ENCODE measurements around the gene FLNB.

FLNB gene

DNA sequence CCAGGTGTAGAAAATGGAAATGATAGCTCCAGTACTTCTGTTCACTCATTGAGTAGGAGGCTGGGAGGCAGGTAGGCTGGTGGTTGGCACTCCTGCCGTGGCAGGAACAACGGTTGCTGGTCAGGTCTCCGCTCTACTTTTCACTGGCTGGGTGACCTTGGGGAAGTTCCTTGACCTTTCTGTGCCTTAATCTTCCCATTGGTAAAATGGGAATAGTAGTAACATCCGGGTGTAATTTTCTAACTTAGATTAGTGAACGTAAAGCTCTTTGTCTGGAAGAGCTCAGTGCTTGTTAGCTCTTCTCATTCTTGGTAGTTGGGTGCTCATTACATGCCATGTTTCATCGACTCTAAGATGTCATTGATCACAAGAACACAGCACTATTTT lies 45.8 kb upstream of the FLNB start:
- H3K27ac ChIP-seq, result no peak overlapping the region
- TF ChIP-seq, protein P1, sequence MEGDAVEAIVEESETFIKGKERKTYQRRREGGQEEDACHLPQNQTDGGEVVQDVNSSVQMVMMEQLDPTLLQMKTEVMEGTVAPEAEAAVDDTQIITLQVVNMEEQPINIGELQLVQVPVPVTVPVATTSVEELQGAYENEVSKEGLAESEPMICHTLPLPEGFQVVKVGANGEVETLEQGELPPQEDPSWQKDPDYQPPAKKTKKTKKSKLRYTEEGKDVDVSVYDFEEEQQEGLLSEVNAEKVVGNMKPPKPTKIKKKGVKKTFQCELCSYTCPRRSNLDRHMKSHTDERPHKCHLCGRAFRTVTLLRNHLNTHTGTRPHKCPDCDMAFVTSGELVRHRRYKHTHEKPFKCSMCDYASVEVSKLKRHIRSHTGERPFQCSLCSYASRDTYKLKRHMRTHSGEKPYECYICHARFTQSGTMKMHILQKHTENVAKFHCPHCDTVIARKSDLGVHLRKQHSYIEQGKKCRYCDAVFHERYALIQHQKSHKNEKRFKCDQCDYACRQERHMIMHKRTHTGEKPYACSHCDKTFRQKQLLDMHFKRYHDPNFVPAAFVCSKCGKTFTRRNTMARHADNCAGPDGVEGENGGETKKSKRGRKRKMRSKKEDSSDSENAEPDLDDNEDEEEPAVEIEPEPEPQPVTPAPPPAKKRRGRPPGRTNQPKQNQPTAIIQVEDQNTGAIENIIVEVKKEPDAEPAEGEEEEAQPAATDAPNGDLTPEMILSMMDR (conservative IDR thresholded peaks at IDR 0.05), result 0 out of 2 replicates have a peak, but pooled peaks have one; percentile 1

DNA sequence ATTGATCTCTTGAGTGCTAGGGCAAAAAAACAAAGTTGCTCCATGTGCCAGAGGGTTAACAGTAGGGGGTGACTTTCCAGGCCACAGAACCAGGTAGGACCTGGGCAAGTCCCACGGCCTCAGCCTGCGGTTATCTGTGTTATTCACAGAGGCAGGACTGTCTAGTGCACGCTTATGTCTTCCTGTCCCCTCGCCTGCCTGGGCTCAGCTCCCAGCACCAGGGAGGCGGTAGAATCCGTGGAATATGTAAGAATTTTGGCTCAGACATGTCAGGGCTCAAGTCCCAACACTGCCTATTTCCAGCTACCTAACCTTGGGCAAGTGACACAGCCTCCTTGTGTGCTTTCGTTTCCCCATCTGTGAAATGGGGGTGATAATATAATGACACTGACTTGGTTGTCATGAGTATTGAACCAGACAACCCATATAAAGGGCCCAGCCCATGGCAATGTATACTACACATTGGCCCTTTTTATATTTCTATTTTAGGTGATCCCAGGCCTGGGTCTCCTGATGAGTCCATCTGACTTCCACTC lies 44.3 kb upstream of the FLNB start:
- no peak overlapping the region for H3K27ac ChIP-seq
- TF ChIP-seq, protein P1 (conservative IDR thresholded peaks at IDR 0.05), result no peak

DNA sequence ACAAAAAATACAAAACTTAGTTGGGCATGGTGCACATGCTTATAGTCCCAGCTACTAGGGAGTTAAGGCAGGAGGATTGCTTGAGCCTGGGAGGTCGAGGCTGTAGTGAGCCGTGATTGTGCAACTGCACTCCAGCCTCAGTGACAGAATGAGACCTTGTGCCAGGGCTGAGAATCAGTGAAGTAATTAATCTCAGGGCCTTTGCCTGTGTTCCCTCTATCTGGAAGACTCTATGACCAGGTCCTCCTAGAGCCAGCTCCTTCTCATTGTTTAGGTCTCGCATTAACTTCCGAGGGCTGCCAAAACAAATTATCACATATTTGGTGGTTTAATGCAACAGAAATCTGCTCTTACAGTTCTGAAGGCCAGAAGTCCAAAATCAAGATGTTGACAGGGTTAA lies 41.4 kb upstream of the FLNB start:
- H3K27ac ChIP-seq, result no peak overlapping the region
- TF ChIP-seq, protein P1 (conservative IDR thresholded peaks at IDR 0.05), result no peak

DNA sequence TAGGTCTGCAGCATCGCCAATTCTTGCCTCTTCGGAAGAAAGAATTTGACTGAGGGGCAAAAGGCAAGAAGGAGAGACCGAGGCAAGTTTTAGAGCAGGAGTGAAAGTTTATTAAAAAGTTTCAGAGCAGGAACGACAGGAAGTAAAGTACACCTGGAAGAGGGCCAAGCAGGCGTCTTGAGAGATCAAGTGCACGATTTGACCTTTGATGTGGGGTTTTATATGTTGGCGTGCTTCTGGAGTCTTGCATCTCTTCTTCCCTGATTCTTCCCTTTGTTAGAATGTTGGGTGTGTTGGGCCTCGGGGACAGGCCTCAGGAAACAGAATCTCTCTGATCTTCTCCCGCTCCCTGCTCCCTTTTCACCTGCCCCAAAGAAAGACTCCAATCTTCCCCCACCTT lies 40.6 kb upstream of the FLNB start:
- no peak overlapping the region for H3K27ac ChIP-seq
- TF ChIP-seq, protein P1 (conservative IDR thresholded peaks at IDR 0.05), result no peak

DNA sequence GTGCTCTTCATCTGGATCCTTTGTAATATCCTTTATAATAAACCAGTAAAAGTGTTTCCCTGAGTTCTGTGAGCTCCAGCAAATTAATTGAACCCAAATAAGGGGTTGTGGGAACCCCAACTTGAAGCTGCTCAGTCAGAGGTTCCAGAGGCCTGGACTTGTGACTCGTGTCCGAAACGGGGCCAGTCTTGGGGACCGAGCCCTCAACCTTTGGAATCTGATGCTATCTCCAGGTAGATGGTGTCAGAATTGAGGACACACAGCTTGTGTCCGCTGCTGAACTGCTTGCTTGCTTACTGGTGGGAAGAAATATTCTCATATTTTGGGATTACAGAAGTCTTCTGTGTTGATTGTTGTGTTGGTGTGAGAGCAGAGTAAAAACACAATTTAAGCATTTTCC lies 39.7 kb upstream of the FLNB start:
- no peak overlapping the region for H3K27ac ChIP-seq
- TF ChIP-seq, protein P1 (conservative IDR thresholded peaks at IDR 0.05), result no peak

DNA sequence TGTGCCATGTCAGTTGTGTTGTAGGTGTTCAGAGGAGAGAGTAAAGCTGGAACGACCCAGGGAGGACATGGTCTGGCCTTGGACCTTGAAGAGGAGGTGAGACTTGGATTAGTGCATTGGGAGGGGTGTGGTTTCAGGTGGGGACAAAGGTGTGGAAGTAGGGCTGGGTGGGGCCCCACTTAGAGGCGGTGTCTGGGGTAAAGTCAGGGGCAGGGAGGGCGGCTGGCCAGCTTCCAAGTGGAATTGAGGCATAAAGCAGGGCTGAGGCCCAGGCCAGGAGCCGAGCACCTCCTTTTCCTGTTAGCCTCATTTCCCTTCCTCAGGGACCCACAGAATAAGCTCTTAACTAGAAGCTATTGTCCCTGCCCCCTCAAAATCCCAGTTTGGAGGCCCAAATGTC lies 36.2 kb upstream of the FLNB start:
- peak overlapping the region; percentile 100 for H3K27ac ChIP-seq
- TF ChIP-seq, protein P1 (conservative IDR thresholded peaks at IDR 0.05), result no peak

DNA sequence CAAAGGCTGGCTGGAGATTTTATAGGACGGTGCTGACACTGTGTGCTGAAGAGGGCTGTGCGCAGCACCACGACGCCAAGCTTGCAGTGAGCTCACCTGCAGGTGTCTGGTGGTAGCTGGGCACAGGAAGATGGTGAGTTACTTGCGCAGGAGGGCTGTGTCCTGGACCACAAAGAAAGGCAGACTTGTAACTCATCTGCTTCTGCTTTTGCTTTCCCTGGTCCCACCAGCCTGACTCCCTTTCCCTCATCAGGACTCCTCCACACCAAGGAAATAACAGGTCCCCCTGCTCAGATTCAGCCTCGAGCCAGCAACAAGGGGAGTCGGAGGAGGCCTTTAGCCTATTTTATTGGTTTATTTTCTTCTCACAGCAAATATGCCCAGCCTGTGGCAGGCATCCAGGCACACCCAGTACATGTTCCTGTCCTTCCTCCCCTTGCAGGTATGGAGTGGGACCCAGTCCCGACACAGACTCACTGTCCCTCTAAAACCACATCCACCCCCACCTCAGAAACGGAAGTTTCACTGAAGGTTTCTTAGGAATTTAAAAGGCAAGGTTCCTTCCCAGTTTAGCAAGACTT lies 35.6 kb upstream of the FLNB start:
- TF ChIP-seq, protein P1 (conservative IDR thresholded peaks at IDR 0.05), result peak; percentile 40; the same call in 1 of the 2 replicates
- peak overlapping the region; percentile 100 for H3K27ac ChIP-seq

Data from VCaP (cell line).